Ovary (tissue), 3 donors: ENCODE data around the gene R3HDM2.

Experiments used
- CTCF ChIP-seq, 3 donors: fragments of 450-650 bp in 2 of 3; fragments of 200-600 bp in 1 of 3; IDR thresholded peaks; one replicate each; pipeline versions ENCODE4 v1.5.1 to v1.8.0; 2016 to 2022; ENCODE audit warnings: antibody characterized with exemption in 3 of 3, mild to moderate bottlenecking in 1 of 3
- EP300 ChIP-seq: sonication (generic); formaldehyde crosslinking; IDR thresholded peaks from one replicate; pipeline ENCODE4 v1.6.1; 2017; ENCODE audit warnings: antibody characterized with exemption
- POLR2A ChIP-seq: fragments of 450-650 bp; IDR thresholded peaks from one replicate; pipeline ENCODE4 v1.6.1; 2017; ENCODE audit warnings: antibody characterized with exemption, mild to moderate bottlenecking, moderate library complexity
- donor health status: DM: no; HTN: no; CAD: no.

- TF ChIP-seq POLR2A (no peak), CTCF (IDR thresholded peaks at IDR 0.05) (no peak), EP300 (no peak)
Observed at GRCh38 chr12:57203791-57204190, 227.1 kb downstream of the R3HDM2 start.
